GM12878 (cell line): ENCODE results near the gene TMEM37. TPM values are rescaled to one million over a fixed set of nuclear protein-coding genes. Genes with fewer than 3 reads are reported as not detected.

Experiments used
- ATAC-seq: fragments of 200-7000 bp; cut with Tn5 transposase; 3 replicates; pipeline ENCODE4 v1.9.1; 2020; ENCODE audit warnings: mild to moderate bottlenecking, moderate library complexity
- BruUV-seq: library from RNA; stranded (reverse); fragments of 400-500 nt; replicated peaks from 2 replicates; lab custom pipeline; 2021; lab: Mats Ljungman, UMichigan
- CTCF ChIA-PET: fragments of 300-600 bp; sonication (Branson Sonifier 250); formaldehyde crosslinking; extraction: SDS; loops from one replicate; lab custom pipeline; 2021; ENCODE audit warnings: inconsistent platforms; lab: Yijun Ruan, JAX
- POLR2A ChIA-PET: fragments of 350-600 bp; formaldehyde crosslinking; extraction: SDS; loops from one replicate; lab custom pipeline; 2021; ENCODE audit warnings: inconsistent platforms; lab: Charles Lee
- RAD21 ChIA-PET: fragments of 300-600 bp; sonication (Branson Sonifier 250); formaldehyde crosslinking; loops from one replicate; lab custom pipeline; 2023; ENCODE audit warnings: antibody characterized with exemption; ENCODE audit not compliant: unreplicated experiment; lab: Charles Lee
- SMC1A ChIA-PET: fragments of 300-600 bp; sonication (Branson Sonifier 250); formaldehyde crosslinking; loops from one replicate; lab custom pipeline; 2023; ENCODE audit not compliant: unreplicated experiment, uncharacterized antibody; lab: Charles Lee
- DNase-seq: peaks from one replicate; pipeline ENCODE4 v3.0.0-alpha.2; 2011; ENCODE audit warnings: low read depth, low spot score
- FAIRE-seq: peaks from 3 replicates; lab custom pipeline; 2011; peaks lifted over from hg19 to GRCh38; lab: Jason Lieb, UNC
- H2AFZ ChIP-seq: 2 replicates; pipeline ENCODE4 v1.6.0; 2011; ENCODE audit warnings: low read depth, low read length, control low read depth; ENCODE audit not compliant: control insufficient read depth
- H3K27ac ChIP-seq: 2 replicates; pipeline ENCODE4 v1.5.1; 2011; ENCODE audit warnings: control low read depth; ENCODE audit not compliant: control insufficient read depth, insufficient read depth
- H3K27me3 ChIP-seq, 2 experiments: replicated peaks in 1 of 2; 2 replicates each; pipeline versions ENCODE4 v1.6.0 to v1.6.1; 2011; ENCODE audit warnings: low read length in 1 of 2; ENCODE audit not compliant: control insufficient read depth in 2 of 2, insufficient read depth in 2 of 2
- H3K36me3 ChIP-seq, 2 experiments: 2 replicates each; pipeline ENCODE4 v1.5.1; 2011; ENCODE audit warnings: low read length in 1 of 2; ENCODE audit not compliant: control insufficient read depth in 2 of 2, insufficient read depth in 2 of 2
- H3K4me1 ChIP-seq: 2 replicates; pipeline ENCODE4 v1.6.1; 2011; ENCODE audit warnings: mild to moderate bottlenecking, low read length, moderate library complexity, mixed read lengths; ENCODE audit not compliant: control insufficient read depth, insufficient read depth
- H3K4me2 ChIP-seq: 2 replicates; pipeline ENCODE4 v1.6.0; 2011; ENCODE audit warnings: control low read depth; ENCODE audit not compliant: control insufficient read depth, insufficient read depth
- H3K4me3 ChIP-seq: fragments of 200-600 bp; sonication (generic); 2 replicates; pipeline ENCODE4 v1.5.1; 2016
- H3K79me2 ChIP-seq: 2 replicates; pipeline ENCODE4 v1.6.0; 2011; ENCODE audit warnings: low read length; ENCODE audit not compliant: control insufficient read depth, insufficient read depth
- H3K9ac ChIP-seq: 2 replicates; pipeline ENCODE4 v1.8.0; 2011; ENCODE audit warnings: low read length, control low read depth, mixed read lengths; ENCODE audit not compliant: control insufficient read depth, insufficient read depth
- H3K9me3 ChIP-seq: replicated peaks from 3 replicates; pipeline ENCODE4 v1.5.1; 2011; ENCODE audit warnings: mild to moderate bottlenecking, low read length; ENCODE audit not compliant: control insufficient read depth, insufficient read depth
- H4K20me1 ChIP-seq: 2 replicates; pipeline ENCODE4 v1.6.0; 2011; ENCODE audit not compliant: control insufficient read depth, insufficient read depth
- MEF2B ChIP-seq: fragments of 450-650 bp; IDR thresholded peaks from 2 replicates; pipeline ENCODE4 v1.6.1; 2018; ENCODE audit warnings: mild to moderate bottlenecking, moderate library complexity; ENCODE audit not compliant: partially characterized antibody, poor library complexity, severe bottlenecking
- NFYB ChIP-seq: IDR thresholded peaks from 2 replicates; pipeline ENCODE4 v1.6.1; 2011; ENCODE audit warnings: low read depth, mild to moderate bottlenecking, low read length, improper control_type of control experiment, moderate library complexity; ENCODE audit not compliant: insufficient read depth
- PBX3 ChIP-seq: IDR thresholded peaks from 2 replicates; pipeline ENCODE4 v1.6.1; 2011; ENCODE audit warnings: mild to moderate bottlenecking, low read depth, low read length, moderate library complexity; ENCODE audit not compliant: insufficient replicate concordance
- ZBTB4 ChIP-seq: fragments of 450-650 bp; formaldehyde crosslinking; IDR thresholded peaks from 2 replicates; pipeline ENCODE4 v1.4.0; 2022; ENCODE audit warnings: mild to moderate bottlenecking, moderate library complexity
- ZSCAN29 ChIP-seq: fragments of 450-650 bp; IDR thresholded peaks from 2 replicates; pipeline ENCODE4 v1.6.1; 2017; ENCODE audit warnings: mild to moderate bottlenecking, moderate library complexity
- WGBS: methylation state at CpG from one replicate; pipeline ENCODE4 v1.1.6; 2016; ENCODE audit warnings: low lambda C conversion rate; ENCODE audit not compliant: insufficient replicate concordance, insufficient coverage; ENCODE audit errors: missing lambda C conversion rate; 5-methylcytosine and 5-hydroxymethylcytosine counted together
- in situ Hi-C: fragments of 300-500 bp; cut with MboI; formaldehyde crosslinking; loops from 9 replicates; pipeline ENCODE4 v1.14.3; 2018; ENCODE audit warnings: mixed read lengths
- intact Hi-C: fragments of 100-400 bp; cut with micrococcal nuclease; formaldehyde crosslinking; loops from one replicate; pipeline ENCODE4 v1.14.2; 2022; ENCODE audit not compliant: unreplicated experiment
- polyA plus RNA-seq, 11 experiments: library from polyadenylated mRNA; depleted of rRNA in 4 of 11; unstranded in 6 of 11; stranded (reverse) in 5 of 11; fragments of >200 nt; fragmentation: Nextera tagmentation in 4 of 11; fragmentation: Illumina TruSeq in 1 of 11; extraction: Ambion mirVana in 4 of 11; extraction: Trizol in 1 of 11; gene quantifications; 1 replicate in 1 of 11; 2 replicates in 10 of 11; pipeline versions ENCODE4 v1.2.1 to v1.2.3, GENCODE V29; 2011 to 2016; ENCODE audit warnings: inconsistent platforms in 2 of 11, missing spikeins in 2 of 11, low read depth in 1 of 11
- total RNA-seq, 4 experiments: library from RNA; depleted of rRNA in 3 of 4; stranded (reverse); fragments of >200 nt in 3 of 4; fragmentation: Illumina TruSeq in 1 of 4; extraction: Trizol in 1 of 4; gene quantifications; 2 replicates each; pipeline versions ENCODE4 v1.2.1 to v1.2.3, GENCODE V29; 2013 to 2021

The TMEM37 gene
- total and polyA plus RNA-seq, 10 of the 15 experiments (the other 5 are each of a cell fraction or from before 2014, with no cell fraction given) = 0.07 to 0.67 (median 0.24) TPM; not detected in 3

GRCh38 chr2:119426801-119427395 is 4.8 kb upstream of the TMEM37 start:
- H3K4me1 ChIP-seq = peaks cover 17% of the 10 kb centered on the region; the same call in 1 of the 2 replicates
- no TSS peak for BruUV-seq
- no peak overlapping the region for H3K4me2 ChIP-seq
- H3K27me3 ChIP-seq = no peaks in the 10 kb centered on the region; a peak in 1 of 4 replicates
- intact Hi-C loops = no loop called here
- no peaks in the 10 kb centered on the region for H4K20me1 ChIP-seq
- DNase-seq (no peak), FAIRE-seq (no peak), ATAC-seq (no peak)
- SMC1A ChIA-PET = no interaction called here
- H3K27ac ChIP-seq = no peak overlapping the region
- no peak overlapping the region for H3K9ac ChIP-seq
- H3K36me3 ChIP-seq = no peaks in the 10 kb centered on the region
- H3K9me3 ChIP-seq = no peaks in the 10 kb centered on the region; the same call in 2 of the 3 replicates
- no peak overlapping the region for H2AFZ ChIP-seq
- in situ Hi-C loops = no loop called here
- H3K79me2 ChIP-seq = no peaks in the 10 kb centered on the region
- POLR2A ChIA-PET = no interaction called here
- TF ChIP-seq NFYB (no peak), ZBTB4 (no peak), MEF2B (no peak), PBX3 (no peak), ZSCAN29 (no peak)
- CTCF ChIA-PET = no interaction called here
- no peak overlapping the region for H3K4me3 ChIP-seq
- 47% methylated on average over 12 of the region's 12 CpGs for WGBS
- RAD21 ChIA-PET = no interaction called here
